ENCODE results near the gene CDK6. TPM values are rescaled to one million over a fixed set of nuclear protein-coding genes. Genes with fewer than 3 reads are reported as not detected.

Gene CDK6
- total and polyA plus RNA-seq, 2 experiments from 2014 or later, result 17.8 to 61.5 TPM

DNA sequence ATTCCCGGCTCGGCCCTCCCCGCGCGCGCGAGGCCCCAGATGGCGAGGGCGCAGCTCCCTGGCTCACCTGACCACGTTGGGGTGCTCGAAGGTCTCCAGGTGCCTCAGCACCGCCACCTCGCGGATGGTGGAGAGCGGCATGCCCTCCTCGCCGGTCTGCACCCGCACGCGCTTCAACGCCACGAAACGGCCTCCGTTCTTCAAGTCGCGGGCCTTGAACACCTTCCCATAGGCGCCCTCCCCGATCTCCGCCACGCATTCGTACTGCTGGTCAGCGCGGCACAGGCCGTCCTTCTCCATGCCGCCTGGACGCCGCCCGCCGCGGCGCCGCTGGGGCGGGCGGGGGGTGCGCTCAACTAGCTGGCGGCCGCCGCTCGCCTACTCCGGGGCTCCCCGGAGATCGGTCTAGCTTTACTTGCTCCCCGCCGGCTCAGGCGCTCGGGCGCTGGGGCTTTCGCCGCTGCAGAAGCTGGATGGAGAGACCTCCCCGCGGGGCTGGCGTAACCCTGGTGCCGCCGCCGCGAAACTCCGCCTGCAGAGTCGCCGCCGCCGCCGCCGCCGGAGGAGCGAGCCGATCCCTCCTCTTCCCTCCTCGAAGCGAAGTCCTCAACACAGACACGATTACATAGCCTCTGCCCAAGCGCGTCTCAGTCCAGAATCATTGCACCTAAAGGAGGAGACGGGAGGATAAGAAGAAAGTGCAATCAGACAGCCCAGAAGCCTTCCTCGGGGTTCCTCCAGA, 3.2 kb downstream of the CDK6 start:
- in situ Hi-C loops (cut with MboI), result loop anchor here (10.0 kb wide), 3 partner anchors 138 to 222 kb away; no protein-coding TSS in a partner anchor
- DNase-seq, result peak; percentile 88

GRCh38 chr7:92832534-92833023, 3.8 kb downstream of the CDK6 start:
- H3K4me3 ChIP-seq, result peak overlapping the region; percentile 88
- peaks cover 43% of the 10 kb centered on the region for H3K4me1 ChIP-seq (ENCODE audit: insufficient read depth)
- no peaks in the 10 kb centered on the region for H3K27me3 ChIP-seq (replicated peaks; ENCODE audit: insufficient read depth)
- H3F3A ChIP-seq (ENCODE audit: insufficient read depth), result peaks cover 46% of the 10 kb centered on the region
- H3K79me2 ChIP-seq (ENCODE audit: insufficient read depth), result peaks cover 74% of the 10 kb centered on the region
- no peak for TF ChIP-seq EZH2phosphoT487 (IDR thresholded peaks at IDR 0.05; ENCODE audit: insufficient read depth, low read depth)
- no peak for TF ChIP-seq EZH2 (IDR thresholded peaks at IDR 0.05; ENCODE audit: insufficient read depth, poor library complexity, severe bottlenecking)
- peak overlapping the region; percentile 91 for H3K9ac ChIP-seq
- WGBS, 2 experiments (ENCODE audit: low coverage in 1 of 2, low lambda C conversion rate in 2 of 2, missing lambda C conversion rate in 2 of 2), result 3 to 6% methylated on average over 17 to 18 of the region's 18 CpGs
- no peaks in the 10 kb centered on the region for H3K36me3 ChIP-seq (ENCODE audit: low read depth)
- H3K9me3 ChIP-seq (ENCODE audit: low read depth), result no peaks in the 10 kb centered on the region
- no peak for DNase-seq
- H4K20me1 ChIP-seq (ENCODE audit: insufficient read depth), result no peaks in the 10 kb centered on the region
- peak overlapping the region; percentile 62; the same call in 1 of the 2 replicates for H2AFZ ChIP-seq
- peak overlapping the region; percentile 87 for H3K27ac ChIP-seq
- H3K9me2 ChIP-seq (ENCODE audit: insufficient read depth), result no peaks in the 10 kb centered on the region
- in situ Hi-C loops (cut with MboI), result loop anchor here (10.0 kb wide), 3 partner anchors 138 to 222 kb away; no protein-coding TSS in a partner anchor
- peak overlapping the region; percentile 92 for H3K4me2 ChIP-seq (ENCODE audit: unreplicated experiment)

More for the DNA sequence above, 3.2 kb downstream of the CDK6 start:
- TF ChIP-seq EZH2 (IDR thresholded peaks at IDR 0.05; ENCODE audit: insufficient read depth, poor library complexity, severe bottlenecking) (no peak), EZH2phosphoT487 (IDR thresholded peaks at IDR 0.05; ENCODE audit: insufficient read depth, low read depth) (no peak)
- peak overlapping the region; percentile 92 for H3K4me2 ChIP-seq (ENCODE audit: unreplicated experiment)
- H3K27ac ChIP-seq, result peak overlapping the region; percentile 87
- H3K9ac ChIP-seq, result peak overlapping the region; percentile 91
- WGBS, 2 experiments (ENCODE audit: low coverage in 1 of 2, low lambda C conversion rate in 2 of 2, missing lambda C conversion rate in 2 of 2), result 1% methylated on average over 56 to 72 of the region's 83 CpGs
- peaks cover 42% of the 10 kb centered on the region for H3K4me1 ChIP-seq (ENCODE audit: insufficient read depth)
- no peaks in the 10 kb centered on the region for H3K9me3 ChIP-seq (ENCODE audit: low read depth)
- H3K79me2 ChIP-seq (ENCODE audit: insufficient read depth), result peaks cover 68% of the 10 kb centered on the region
- H3K36me3 ChIP-seq (ENCODE audit: low read depth), result no peaks in the 10 kb centered on the region
- H3K27me3 ChIP-seq (replicated peaks; ENCODE audit: insufficient read depth), result no peaks in the 10 kb centered on the region
- H4K20me1 ChIP-seq (ENCODE audit: insufficient read depth), result no peaks in the 10 kb centered on the region
- peaks cover 50% of the 10 kb centered on the region for H3F3A ChIP-seq (ENCODE audit: insufficient read depth)
- peak overlapping the region; percentile 62 for H2AFZ ChIP-seq
- H3K9me2 ChIP-seq (ENCODE audit: insufficient read depth), result no peaks in the 10 kb centered on the region
- H3K4me3 ChIP-seq, result peak overlapping the region; percentile 88

GRCh38 chr7:92831716-92832533, 4.4 kb downstream of the CDK6 start:
- DNase-seq, result peak; percentile 94
- Histone ChIP-seq H3K4me3 (peak overlapping the region; percentile 88), H2AFZ (peak overlapping the region; percentile 62; the same call in 1 of the 2 replicates), H3K36me3 (ENCODE audit: low read depth) (no peaks in the 10 kb centered on the region), H3K27ac (peak overlapping the region; percentile 87), H3K4me1 (ENCODE audit: insufficient read depth) (peaks cover 43% of the 10 kb centered on the region), H3K79me2 (ENCODE audit: insufficient read depth) (peaks cover 81% of the 10 kb centered on the region), H3K9me2 (ENCODE audit: insufficient read depth) (no peaks in the 10 kb centered on the region), H3K9ac (peak overlapping the region; percentile 91), H4K20me1 (ENCODE audit: insufficient read depth) (no peaks in the 10 kb centered on the region), H3K4me2 (ENCODE audit: unreplicated experiment) (peak overlapping the region; percentile 92), H3K9me3 (ENCODE audit: low read depth) (no peaks in the 10 kb centered on the region), H3F3A (ENCODE audit: insufficient read depth) (peaks cover 41% of the 10 kb centered on the region), H3K27me3 (replicated peaks; ENCODE audit: insufficient read depth) (no peaks in the 10 kb centered on the region)
- WGBS, 2 experiments (ENCODE audit: low coverage in 1 of 2, low lambda C conversion rate in 2 of 2, missing lambda C conversion rate in 2 of 2), result 25 to 26% methylated on average over 7 of the region's 7 CpGs
- no peak for TF ChIP-seq EZH2phosphoT487 (IDR thresholded peaks at IDR 0.05; ENCODE audit: insufficient read depth, low read depth)
- no peak for TF ChIP-seq EZH2 (IDR thresholded peaks at IDR 0.05; ENCODE audit: insufficient read depth, poor library complexity, severe bottlenecking)
- in situ Hi-C loops (cut with MboI), result loop anchor here (10.0 kb wide), 3 partner anchors 137 to 223 kb away; no protein-coding TSS in a partner anchor

GRCh38 chr7:92830532-92831110, 5.8 kb downstream of the CDK6 start:
- peaks cover 41% of the 10 kb centered on the region for H3F3A ChIP-seq (ENCODE audit: insufficient read depth)
- H2AFZ ChIP-seq, result no peak overlapping the region
- no peaks in the 10 kb centered on the region for H3K36me3 ChIP-seq (ENCODE audit: low read depth)
- 98 to 100% methylated on average over 6 of the region's 6 CpGs for WGBS, 2 experiments (ENCODE audit: low coverage in 1 of 2, low lambda C conversion rate in 2 of 2, missing lambda C conversion rate in 2 of 2)
- H3K4me3 ChIP-seq, result peak overlapping the region; percentile 88; the same call in 1 of the 2 replicates
- no peaks in the 10 kb centered on the region for H3K9me3 ChIP-seq (ENCODE audit: low read depth)
- H3K27ac ChIP-seq, result peak overlapping the region; percentile 87
- TF ChIP-seq EZH2 (IDR thresholded peaks at IDR 0.05; ENCODE audit: insufficient read depth, poor library complexity, severe bottlenecking) (no peak), EZH2phosphoT487 (IDR thresholded peaks at IDR 0.05; ENCODE audit: insufficient read depth, low read depth) (no peak)
- no peaks in the 10 kb centered on the region for H3K27me3 ChIP-seq (replicated peaks; ENCODE audit: insufficient read depth)
- DNase-seq, result peak; percentile 16
- no peaks in the 10 kb centered on the region for H3K9me2 ChIP-seq (ENCODE audit: insufficient read depth)
- peaks cover 53% of the 10 kb centered on the region for H3K4me1 ChIP-seq (ENCODE audit: insufficient read depth)
- H3K9ac ChIP-seq, result no peak overlapping the region
- H4K20me1 ChIP-seq (ENCODE audit: insufficient read depth), result no peaks in the 10 kb centered on the region
- H3K79me2 ChIP-seq (ENCODE audit: insufficient read depth), result peaks cover 89% of the 10 kb centered on the region
- H3K4me2 ChIP-seq (ENCODE audit: unreplicated experiment), result peak overlapping the region; percentile 92
- in situ Hi-C loops (cut with MboI), result loop anchor here (10.0 kb wide), 3 partner anchors 136 to 224 kb away; no protein-coding TSS in a partner anchor

Data from GM23248 (cell line).